GM18858 (cell line): ENCODE measurements around the gene LRTM2.

Source experiments
- ATAC-seq: cut with Tn5 transposase; IDR thresholded peaks from one replicate; pipeline ENCODE4 v1.9.1; 2021; ENCODE audit not compliant: unreplicated experiment

LRTM2 gene

DNA sequence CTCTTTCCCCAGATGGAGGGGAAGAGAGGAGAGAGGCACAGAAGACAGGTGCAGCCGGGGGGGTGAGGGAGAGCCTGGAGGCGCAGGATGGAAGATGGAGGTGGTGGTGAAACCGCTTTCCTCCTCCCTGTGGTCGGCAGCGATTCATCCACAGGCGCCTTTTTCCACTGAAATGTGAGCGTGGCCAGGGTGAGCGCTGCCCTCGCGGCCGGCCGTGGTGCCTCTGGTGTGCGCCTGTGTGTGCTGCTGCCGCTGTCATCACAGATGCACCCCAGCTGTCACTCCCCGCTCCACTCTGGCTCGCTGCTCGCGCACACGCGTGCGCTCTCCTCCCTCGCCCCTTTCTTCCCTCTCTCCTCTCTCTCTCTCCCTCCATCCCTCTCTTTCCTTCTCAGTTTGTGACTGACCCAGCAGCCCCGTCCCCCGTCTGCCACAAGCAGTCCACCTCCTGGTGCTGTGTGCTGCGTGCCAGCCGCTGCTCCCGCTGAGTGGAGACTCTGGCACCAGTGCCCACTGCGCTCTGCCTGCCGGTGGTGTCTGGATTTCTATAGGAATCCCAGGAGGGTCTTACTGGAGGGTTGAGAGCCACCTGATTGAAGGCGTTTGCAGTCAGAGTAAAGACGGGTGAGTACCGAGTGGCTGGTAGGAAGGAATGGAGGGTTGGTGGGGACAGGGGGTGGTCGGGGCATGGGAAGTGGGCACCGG is at the start of gene LRTM2:
Gene LRTM2, plus strand, starts transcription at position 375 of the 705 bp plus-strand sequence. CDS start 7,584 bp downstream, outside the sequence.
- no peak for ATAC-seq

DNA sequence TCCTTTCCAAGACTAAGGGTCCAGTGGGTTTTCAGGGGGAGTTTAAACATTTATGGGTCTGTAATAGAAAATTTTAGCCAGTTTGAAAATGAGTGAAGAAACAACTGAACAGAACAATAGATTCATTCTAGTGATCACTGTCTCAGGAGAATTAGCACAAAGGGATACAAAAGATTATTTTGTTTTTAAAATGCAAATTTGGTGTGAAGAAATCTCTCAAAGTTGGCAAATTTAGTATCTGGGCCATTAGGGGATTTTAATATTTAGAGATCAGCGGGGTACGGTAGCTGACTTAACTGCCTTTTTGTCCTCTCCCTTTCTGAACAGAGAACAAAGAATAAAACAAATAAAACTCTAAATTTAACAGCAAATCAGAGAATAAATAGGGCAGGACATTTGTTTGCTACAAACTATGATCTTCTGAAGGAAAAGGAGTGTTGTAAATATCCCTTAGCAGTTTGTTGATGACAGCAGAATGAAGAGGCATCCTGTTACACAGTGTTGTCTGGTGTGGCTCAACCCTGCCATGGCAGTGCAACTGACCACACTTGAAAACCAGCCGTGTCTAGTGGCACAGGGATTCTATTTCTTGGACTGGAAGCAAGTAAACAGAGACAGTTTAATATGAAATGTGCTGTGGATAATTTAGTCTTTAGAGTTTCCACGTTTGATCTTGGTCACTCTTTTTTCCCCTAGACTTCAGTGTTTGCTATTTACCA is 46.3 kb upstream of the LRTM2 start:
- no peak for ATAC-seq

GRCh38 chr12:1776170-1776921 is 44.0 kb upstream of the LRTM2 start:
- no peak for ATAC-seq

DNA sequence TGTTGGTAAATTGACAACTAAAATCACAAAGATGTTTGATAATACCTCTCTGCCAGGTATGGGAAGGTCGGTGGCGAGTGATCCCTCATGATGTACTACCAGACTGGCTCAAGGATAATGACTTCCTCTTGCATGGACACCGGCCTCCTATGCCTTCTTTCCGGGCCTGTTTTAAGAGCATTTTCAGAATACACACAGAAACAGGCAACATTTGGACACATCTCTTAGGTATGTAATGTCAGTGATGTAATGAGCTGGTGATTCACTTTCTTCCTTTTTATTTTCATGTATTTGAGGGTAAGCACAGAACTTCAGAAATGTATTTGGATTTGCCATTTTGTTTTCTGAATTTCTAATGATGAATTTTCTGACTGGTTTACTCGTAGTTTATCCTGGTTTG is 42.6 kb upstream of the LRTM2 start:
- no peak for ATAC-seq

- ATAC-seq, result no peak
Observed at GRCh38 chr12:1778911-1779310, 41.5 kb upstream of the LRTM2 start.

DNA sequence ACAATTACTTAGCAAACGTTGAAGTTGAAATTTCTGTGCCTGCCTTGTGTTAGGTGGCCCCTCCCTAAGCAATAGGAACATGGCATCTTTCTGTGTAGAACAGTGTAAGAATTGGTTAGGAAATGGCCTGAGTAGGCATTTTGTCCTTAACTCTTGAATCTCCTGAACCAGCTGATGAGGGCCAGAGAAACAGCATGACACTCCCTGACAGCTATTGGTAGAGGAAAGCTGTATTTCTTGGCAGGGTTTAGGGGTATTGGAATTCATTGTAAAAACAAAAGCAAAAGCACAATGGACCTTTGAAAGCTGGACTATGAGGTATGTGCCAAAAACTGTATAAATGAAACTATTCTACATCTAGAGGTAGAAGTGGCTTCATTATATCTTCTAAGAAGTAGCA is 40.6 kb upstream of the LRTM2 start:
- ATAC-seq, result no peak

GRCh38 chr12:1781772-1782171 is 38.6 kb upstream of the LRTM2 start:
- ATAC-seq, result no peak

GRCh38 chr12:1782215-1782614 is 38.1 kb upstream of the LRTM2 start:
- ATAC-seq, result no peak

DNA sequence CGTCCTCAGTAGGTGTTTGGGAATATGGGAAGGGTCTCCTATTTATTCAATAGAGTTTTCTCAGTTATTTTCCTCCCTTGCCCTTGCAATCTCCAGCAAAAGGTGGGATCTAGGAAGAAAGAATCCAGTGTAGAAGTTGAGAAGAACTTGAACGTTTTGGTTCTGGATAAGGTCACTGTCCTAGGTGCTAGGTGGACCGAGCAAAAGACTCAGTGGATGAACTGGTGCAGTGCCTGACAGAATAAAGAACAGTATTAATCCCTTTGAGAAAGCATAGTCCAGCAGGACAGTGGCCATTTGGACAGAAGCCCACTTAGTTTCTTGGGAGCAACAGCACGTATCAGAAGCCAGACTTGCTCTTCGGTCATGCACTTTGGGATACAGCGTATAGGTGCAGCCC is 32.7 kb upstream of the LRTM2 start:
- ATAC-seq, result no peak

DNA sequence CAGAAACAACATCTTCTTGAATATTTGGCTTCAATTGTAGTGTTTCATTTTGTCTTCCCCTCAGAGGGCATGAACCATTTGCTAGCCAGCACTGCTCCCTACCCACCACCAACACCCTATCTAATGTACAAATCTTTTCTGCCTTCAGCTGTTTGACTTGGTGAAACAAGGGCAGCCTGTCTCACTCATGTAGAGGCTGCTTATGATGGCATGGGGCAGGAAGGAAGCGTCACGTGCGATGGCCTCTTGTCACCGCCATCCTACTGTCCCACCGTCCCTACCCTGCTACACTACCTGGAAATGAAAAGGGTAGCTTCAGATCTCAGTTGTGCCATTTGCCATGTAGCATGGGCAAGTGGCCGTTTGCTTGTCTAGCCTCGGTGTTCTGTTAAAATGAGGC is 29.9 kb upstream of the LRTM2 start:
- ATAC-seq, result no peak

GRCh38 chr12:1791104-1791841 is 29.1 kb upstream of the LRTM2 start:
- no peak for ATAC-seq

DNA sequence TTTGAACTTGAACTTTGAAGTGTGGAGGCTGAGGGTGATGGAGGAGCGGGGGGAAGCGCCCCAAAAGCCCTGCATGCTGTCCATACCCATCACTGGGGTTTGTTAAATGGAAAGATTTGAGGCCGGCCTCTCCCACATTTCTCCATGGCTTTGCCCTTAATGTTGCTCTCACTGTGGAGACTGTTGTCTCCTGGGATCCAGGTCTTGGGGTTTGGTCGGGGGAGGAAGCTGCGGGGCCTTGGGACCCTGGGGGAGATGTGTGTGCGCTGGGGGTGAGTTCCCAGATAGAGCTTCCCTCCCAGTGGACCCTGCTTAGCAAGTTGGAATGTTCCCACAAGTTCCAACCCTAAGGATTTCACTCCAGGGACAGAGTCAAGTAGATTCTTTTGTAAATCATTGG is 28.0 kb upstream of the LRTM2 start:
- ATAC-seq, result no peak

GRCh38 chr12:1793426-1794210 is 26.7 kb upstream of the LRTM2 start:
- ATAC-seq, result no peak

- no peak for ATAC-seq
Observed at GRCh38 chr12:1794440-1795090, 25.8 kb upstream of the LRTM2 start.

DNA sequence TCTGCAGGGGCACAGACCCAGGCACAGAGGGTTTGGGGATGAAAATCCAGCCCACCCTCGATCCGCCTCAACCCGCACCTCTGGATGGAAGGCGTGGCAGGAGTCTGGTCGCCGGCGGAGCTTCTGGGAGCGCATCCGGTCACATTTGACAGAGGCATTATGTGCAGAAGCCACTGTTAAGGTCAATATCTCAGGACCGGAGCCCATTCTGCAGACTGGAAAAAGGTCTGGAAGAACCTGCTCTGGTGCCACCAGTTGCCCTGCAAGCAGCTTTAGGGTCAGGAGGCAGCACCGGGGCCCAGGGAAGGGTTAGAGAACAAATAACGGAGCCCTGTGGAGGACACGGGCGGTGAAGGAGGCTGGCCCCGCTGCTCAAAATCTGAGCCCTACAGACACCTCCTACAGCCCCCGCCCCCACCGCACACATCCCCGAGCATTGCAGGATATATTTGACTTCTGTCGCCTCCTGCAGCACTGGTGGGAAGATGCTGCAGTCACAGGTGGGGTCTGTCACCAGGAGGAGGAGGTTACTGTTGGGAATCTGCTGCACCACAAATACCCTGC is 25.1 kb upstream of the LRTM2 start:
- no peak for ATAC-seq

GRCh38 chr12:1795785-1796514 is 24.4 kb upstream of the LRTM2 start:
- peak; percentile 74 for ATAC-seq

DNA sequence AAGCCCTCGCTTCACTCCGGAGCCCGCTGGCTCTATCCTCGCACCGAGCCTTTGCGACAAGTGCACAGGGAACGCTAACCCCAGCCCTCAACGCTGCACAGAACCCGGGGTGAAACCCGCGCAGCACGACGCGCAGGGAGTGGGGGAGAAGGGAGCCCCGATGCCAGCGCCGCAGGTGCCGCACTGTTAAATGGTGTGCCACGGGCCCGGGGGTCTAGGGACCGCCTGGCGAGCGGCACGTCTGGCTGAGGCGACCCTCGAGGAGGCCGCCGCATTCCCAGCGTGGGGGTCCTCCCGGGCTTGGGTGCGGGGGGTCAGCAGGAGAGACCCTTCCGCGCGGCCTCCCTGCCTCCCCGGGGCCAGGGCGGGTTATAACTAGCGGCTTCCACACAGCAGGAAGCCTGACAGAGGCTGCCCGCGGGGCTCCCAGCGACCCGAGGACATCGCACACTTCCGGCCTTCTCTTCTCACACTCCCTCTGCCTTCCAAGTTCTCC is 23.8 kb upstream of the LRTM2 start:
- ATAC-seq, result peak; percentile 7

DNA sequence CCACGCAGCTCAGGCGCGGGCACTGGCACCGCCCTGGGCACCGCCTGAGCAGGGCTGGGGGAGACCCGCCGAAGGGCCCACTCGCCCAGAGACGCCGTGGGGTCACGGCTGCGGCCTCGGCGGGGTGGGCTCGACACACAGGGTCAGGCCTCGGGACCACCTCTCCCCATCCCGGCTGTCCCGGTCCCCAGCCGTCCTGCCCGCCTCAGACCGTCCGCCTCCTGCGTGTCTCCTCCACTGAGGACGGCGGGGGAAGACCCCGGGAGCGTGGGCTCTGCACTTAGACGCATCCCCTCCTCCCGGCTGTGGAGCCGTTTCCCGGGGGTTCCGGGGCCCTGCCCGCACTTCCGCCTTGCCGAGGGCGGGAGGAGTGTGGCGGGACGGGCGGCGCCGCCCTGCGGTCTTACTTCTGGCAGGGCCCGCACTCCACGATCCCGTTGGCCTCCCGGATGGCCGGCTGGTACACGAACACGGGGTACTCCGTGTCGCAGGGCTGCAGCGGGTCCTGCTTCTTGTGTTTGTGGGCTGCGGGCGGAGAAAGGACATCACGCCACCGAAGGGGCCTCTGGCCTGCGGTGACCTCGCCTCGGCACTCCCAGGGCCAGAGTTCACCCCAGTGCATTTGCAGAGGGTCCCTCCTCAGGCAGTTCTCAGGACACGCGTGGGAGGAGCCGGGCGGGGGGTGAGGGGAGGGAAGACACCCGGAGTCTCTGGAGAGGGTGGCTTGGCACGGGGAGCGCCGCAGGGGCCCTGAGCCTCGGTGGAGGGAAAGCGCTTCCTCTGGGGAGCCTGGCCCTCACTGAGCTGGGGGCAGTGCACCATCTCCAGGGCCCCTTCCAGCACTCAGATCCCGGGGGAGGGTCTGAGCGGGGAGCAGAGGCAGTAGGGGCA is 23.1 kb upstream of the LRTM2 start:
- ATAC-seq, result no peak
